GM23338 (cell line): ENCODE results near the gene ZNF516. TPM values are rescaled to one million over a fixed set of nuclear protein-coding genes. Genes with fewer than 3 reads are reported as not detected.

Experiments used
- JUNB ChIP-seq: IDR thresholded peaks from one replicate; pipeline ENCODE4 v1.6.1; 2016; ENCODE audit warnings: antibody characterized with exemption; ENCODE audit not compliant: unreplicated experiment
- polyA plus RNA-seq: library from polyadenylated mRNA; unstranded; fragments of >200 nt; fragmentation: Nextera tagmentation; extraction: Ambion mirVana; gene quantifications from 2 replicates; pipeline ENCODE4 v1.2.1, GENCODE V29; 2016
- total RNA-seq: library from RNA; depleted of rRNA; stranded (reverse); fragments of >200 nt; shearing (Covaris generic); gene quantifications from 2 replicates; pipeline ENCODE4 v1.2.3, GENCODE V29; 2014
- TF ChIP-seq, protein P1 (sequence below): IDR thresholded peaks from one replicate; pipeline ENCODE4 v1.6.1; 2018; ENCODE audit warnings: antibody characterized with exemption; ENCODE audit not compliant: unreplicated experiment
- TF ChIP-seq, protein P2 (sequence below): fragments of 250-450 bp; sonication (Bioruptor Pico); IDR thresholded peaks from 2 replicates; pipeline ENCODE4 v1.5.0; 2020; ENCODE audit warnings: mild to moderate bottlenecking, moderate library complexity

Gene ZNF516
- total and polyA plus RNA-seq, 2 experiments from 2014 or later, result 11.9 to 24.2 TPM

GRCh38 chr18:76365561-76365960 lies 129.5 kb downstream of the ZNF516 start (continued):
- TF ChIP-seq, protein P1, sequence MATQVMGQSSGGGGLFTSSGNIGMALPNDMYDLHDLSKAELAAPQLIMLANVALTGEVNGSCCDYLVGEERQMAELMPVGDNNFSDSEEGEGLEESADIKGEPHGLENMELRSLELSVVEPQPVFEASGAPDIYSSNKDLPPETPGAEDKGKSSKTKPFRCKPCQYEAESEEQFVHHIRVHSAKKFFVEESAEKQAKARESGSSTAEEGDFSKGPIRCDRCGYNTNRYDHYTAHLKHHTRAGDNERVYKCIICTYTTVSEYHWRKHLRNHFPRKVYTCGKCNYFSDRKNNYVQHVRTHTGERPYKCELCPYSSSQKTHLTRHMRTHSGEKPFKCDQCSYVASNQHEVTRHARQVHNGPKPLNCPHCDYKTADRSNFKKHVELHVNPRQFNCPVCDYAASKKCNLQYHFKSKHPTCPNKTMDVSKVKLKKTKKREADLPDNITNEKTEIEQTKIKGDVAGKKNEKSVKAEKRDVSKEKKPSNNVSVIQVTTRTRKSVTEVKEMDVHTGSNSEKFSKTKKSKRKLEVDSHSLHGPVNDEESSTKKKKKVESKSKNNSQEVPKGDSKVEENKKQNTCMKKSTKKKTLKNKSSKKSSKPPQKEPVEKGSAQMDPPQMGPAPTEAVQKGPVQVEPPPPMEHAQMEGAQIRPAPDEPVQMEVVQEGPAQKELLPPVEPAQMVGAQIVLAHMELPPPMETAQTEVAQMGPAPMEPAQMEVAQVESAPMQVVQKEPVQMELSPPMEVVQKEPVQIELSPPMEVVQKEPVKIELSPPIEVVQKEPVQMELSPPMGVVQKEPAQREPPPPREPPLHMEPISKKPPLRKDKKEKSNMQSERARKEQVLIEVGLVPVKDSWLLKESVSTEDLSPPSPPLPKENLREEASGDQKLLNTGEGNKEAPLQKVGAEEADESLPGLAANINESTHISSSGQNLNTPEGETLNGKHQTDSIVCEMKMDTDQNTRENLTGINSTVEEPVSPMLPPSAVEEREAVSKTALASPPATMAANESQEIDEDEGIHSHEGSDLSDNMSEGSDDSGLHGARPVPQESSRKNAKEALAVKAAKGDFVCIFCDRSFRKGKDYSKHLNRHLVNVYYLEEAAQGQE, result no peak
- TF ChIP-seq, protein P2, sequence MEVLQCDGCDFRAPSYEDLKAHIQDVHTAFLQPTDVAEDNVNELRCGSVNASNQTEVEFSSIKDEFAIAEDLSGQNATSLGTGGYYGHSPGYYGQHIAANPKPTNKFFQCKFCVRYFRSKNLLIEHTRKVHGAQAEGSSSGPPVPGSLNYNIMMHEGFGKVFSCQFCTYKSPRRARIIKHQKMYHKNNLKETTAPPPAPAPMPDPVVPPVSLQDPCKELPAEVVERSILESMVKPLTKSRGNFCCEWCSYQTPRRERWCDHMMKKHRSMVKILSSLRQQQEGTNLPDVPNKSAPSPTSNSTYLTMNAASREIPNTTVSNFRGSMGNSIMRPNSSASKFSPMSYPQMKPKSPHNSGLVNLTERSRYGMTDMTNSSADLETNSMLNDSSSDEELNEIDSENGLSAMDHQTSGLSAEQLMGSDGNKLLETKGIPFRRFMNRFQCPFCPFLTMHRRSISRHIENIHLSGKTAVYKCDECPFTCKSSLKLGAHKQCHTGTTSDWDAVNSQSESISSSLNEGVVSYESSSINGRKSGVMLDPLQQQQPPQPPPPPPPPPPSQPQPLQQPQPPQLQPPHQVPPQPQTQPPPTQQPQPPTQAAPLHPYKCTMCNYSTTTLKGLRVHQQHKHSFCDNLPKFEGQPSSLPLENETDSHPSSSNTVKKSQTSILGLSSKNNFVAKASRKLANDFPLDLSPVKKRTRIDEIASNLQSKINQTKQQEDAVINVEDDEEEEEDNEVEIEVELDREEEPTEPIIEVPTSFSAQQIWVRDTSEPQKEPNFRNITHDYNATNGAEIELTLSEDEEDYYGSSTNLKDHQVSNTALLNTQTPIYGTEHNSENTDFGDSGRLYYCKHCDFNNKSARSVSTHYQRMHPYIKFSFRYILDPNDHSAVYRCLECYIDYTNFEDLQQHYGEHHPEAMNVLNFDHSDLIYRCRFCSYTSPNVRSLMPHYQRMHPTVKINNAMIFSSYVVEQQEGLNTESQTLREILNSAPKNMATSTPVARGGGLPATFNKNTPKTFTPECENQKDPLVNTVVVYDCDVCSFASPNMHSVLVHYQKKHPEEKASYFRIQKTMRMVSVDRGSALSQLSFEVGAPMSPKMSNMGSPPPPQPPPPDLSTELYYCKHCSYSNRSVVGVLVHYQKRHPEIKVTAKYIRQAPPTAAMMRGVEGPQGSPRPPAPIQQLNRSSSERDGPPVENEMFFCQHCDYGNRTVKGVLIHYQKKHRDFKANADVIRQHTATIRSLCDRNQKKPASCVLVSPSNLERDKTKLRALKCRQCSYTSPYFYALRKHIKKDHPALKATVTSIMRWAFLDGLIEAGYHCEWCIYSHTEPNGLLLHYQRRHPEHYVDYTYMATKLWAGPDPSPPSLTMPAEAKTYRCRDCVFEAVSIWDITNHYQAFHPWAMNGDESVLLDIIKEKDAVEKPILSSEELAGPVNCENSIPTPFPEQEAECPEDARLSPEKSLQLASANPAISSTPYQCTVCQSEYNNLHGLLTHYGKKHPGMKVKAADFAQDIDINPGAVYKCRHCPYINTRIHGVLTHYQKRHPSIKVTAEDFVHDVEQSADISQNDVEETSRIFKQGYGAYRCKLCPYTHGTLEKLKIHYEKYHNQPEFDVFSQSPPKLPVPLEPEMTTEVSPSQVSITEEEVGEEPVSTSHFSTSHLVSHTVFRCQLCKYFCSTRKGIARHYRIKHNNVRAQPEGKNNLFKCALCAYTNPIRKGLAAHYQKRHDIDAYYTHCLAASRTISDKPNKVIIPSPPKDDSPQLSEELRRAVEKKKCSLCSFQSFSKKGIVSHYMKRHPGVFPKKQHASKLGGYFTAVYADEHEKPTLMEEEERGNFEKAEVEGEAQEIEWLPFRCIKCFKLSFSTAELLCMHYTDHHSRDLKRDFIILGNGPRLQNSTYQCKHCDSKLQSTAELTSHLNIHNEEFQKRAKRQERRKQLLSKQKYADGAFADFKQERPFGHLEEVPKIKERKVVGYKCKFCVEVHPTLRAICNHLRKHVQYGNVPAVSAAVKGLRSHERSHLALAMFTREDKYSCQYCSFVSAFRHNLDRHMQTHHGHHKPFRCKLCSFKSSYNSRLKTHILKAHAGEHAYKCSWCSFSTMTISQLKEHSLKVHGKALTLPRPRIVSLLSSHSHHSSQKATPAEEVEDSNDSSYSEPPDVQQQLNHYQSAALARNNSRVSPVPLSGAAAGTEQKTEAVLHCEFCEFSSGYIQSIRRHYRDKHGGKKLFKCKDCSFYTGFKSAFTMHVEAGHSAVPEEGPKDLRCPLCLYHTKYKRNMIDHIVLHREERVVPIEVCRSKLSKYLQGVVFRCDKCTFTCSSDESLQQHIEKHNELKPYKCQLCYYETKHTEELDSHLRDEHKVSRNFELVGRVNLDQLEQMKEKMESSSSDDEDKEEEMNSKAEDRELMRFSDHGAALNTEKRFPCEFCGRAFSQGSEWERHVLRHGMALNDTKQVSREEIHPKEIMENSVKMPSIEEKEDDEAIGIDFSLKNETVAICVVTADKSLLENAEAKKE (CRISPR knock-in tag), result no peak
- no peak for TF ChIP-seq JUNB
